ENCODE measurements around the gene HEXB.

The HEXB gene

DNA sequence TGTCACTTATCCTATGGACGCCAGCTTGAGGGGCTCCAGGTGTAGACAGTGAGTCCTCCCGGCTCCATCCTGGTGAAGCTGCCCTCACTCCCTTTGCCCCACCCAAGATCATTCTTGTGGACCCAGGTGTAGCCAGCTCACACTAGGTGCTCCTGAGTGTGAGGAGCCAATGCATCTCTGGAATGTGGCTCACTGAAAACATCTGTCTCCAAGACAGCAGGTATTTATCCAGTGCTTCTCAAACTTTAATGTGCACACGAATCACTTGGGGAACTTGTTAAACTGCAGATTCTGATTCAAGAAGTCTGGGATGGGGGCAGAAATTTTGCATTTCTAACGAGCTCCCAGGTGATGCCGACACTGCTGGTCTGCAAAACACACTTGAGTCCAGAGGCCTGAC is 31.0 kb upstream of the HEXB start:
- no peak for TF ChIP-seq FOXM1 (IDR thresholded peaks at IDR 0.05; ENCODE audit: borderline replicate concordance, low read depth)
- TF ChIP-seq, protein P1, sequence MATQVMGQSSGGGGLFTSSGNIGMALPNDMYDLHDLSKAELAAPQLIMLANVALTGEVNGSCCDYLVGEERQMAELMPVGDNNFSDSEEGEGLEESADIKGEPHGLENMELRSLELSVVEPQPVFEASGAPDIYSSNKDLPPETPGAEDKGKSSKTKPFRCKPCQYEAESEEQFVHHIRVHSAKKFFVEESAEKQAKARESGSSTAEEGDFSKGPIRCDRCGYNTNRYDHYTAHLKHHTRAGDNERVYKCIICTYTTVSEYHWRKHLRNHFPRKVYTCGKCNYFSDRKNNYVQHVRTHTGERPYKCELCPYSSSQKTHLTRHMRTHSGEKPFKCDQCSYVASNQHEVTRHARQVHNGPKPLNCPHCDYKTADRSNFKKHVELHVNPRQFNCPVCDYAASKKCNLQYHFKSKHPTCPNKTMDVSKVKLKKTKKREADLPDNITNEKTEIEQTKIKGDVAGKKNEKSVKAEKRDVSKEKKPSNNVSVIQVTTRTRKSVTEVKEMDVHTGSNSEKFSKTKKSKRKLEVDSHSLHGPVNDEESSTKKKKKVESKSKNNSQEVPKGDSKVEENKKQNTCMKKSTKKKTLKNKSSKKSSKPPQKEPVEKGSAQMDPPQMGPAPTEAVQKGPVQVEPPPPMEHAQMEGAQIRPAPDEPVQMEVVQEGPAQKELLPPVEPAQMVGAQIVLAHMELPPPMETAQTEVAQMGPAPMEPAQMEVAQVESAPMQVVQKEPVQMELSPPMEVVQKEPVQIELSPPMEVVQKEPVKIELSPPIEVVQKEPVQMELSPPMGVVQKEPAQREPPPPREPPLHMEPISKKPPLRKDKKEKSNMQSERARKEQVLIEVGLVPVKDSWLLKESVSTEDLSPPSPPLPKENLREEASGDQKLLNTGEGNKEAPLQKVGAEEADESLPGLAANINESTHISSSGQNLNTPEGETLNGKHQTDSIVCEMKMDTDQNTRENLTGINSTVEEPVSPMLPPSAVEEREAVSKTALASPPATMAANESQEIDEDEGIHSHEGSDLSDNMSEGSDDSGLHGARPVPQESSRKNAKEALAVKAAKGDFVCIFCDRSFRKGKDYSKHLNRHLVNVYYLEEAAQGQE (IDR thresholded peaks at IDR 0.05; ENCODE audit: low read depth): no peak
- TF ChIP-seq TAF1 (IDR thresholded peaks at IDR 0.05; ENCODE audit: low read depth): no peak
- TF ChIP-seq EP300 (IDR thresholded peaks at IDR 0.05; ENCODE audit: borderline replicate concordance): no peak
- TF ChIP-seq EGR1 (IDR thresholded peaks at IDR 0.05): no peak
- TF ChIP-seq RAD21 (IDR thresholded peaks at IDR 0.05; ENCODE audit: low read depth): no peak
- TF ChIP-seq, protein P2, sequence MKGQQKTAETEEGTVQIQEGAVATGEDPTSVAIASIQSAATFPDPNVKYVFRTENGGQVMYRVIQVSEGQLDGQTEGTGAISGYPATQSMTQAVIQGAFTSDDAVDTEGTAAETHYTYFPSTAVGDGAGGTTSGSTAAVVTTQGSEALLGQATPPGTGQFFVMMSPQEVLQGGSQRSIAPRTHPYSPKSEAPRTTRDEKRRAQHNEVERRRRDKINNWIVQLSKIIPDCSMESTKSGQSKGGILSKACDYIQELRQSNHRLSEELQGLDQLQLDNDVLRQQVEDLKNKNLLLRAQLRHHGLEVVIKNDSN (IDR thresholded peaks at IDR 0.05): no peak
- TF ChIP-seq TEAD4 (IDR thresholded peaks at IDR 0.05): no peak
- TF ChIP-seq YY1 (IDR thresholded peaks at IDR 0.05; ENCODE audit: low read depth): no peak
- TF ChIP-seq TCF12 (IDR thresholded peaks at IDR 0.05; ENCODE audit: low read depth): no peak
- TF ChIP-seq, protein P3, sequence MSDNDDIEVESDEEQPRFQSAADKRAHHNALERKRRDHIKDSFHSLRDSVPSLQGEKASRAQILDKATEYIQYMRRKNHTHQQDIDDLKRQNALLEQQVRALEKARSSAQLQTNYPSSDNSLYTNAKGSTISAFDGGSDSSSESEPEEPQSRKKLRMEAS (IDR thresholded peaks at IDR 0.05): no peak
- no peak for TF ChIP-seq ZBTB7A (IDR thresholded peaks at IDR 0.05; ENCODE audit: low read depth)
- TF ChIP-seq NFIC (IDR thresholded peaks at IDR 0.05): no peak
- no peak for TF ChIP-seq CREB1 (IDR thresholded peaks at IDR 0.05; ENCODE audit: low read depth)
- no peak for TF ChIP-seq CEBPB (IDR thresholded peaks at IDR 0.05)

DNA sequence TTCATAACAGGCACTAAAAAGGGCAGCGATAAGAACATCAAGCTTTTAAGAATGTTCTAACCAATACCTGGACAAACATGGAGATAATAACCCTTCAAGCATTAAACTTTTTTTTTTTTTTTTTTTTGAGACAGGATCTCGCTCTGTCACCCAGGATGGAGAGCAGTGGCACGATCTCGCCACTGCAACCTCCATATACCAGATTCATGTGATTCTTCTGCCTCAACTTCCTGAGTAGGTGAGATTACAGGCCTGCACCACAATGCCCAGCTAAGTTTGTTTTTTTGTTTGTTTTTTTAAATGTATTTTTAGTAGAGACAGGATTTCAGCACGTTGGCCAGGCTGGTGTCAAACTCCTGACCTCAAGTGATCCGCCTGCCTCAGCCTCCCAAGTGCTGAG is 29.8 kb upstream of the HEXB start:
- TF ChIP-seq CEBPB (IDR thresholded peaks at IDR 0.05): no peak
- TF ChIP-seq, protein P1 (IDR thresholded peaks at IDR 0.05; ENCODE audit: low read depth): no peak
- no peak for TF ChIP-seq CREB1 (IDR thresholded peaks at IDR 0.05; ENCODE audit: low read depth)
- TF ChIP-seq NFIC (IDR thresholded peaks at IDR 0.05): no peak
- no peak for TF ChIP-seq TCF12 (IDR thresholded peaks at IDR 0.05; ENCODE audit: low read depth)
- TF ChIP-seq RAD21 (IDR thresholded peaks at IDR 0.05; ENCODE audit: low read depth): no peak
- TF ChIP-seq TAF1 (IDR thresholded peaks at IDR 0.05; ENCODE audit: low read depth): no peak
- TF ChIP-seq ZBTB7A (IDR thresholded peaks at IDR 0.05; ENCODE audit: low read depth): no peak
- no peak for TF ChIP-seq FOXM1 (IDR thresholded peaks at IDR 0.05; ENCODE audit: borderline replicate concordance, low read depth)
- no peak for TF ChIP-seq EP300 (IDR thresholded peaks at IDR 0.05; ENCODE audit: borderline replicate concordance)
- TF ChIP-seq, protein P3 (IDR thresholded peaks at IDR 0.05): no peak
- TF ChIP-seq TEAD4 (IDR thresholded peaks at IDR 0.05): no peak
- TF ChIP-seq EGR1 (IDR thresholded peaks at IDR 0.05): no peak

DNA sequence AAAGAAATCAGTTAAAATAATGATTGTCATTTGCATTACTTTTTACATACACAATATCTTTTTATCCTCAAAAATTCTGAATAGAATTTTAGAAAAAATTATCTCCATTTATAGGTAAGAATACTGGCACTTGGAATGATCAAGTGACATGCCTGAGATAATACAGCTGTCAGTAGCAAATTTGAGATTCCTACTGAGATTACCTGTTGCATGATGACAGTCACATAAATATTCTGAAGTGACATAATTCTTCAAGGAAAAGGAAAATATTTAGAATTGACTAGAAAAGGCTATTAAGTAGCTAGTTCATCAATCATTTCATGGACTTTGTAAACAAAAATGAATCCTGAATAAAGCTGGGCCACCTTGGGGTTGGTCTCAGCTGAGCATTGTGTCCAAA is 29.3 kb upstream of the HEXB start:
- TF ChIP-seq CREB1 (IDR thresholded peaks at IDR 0.05; ENCODE audit: low read depth): no peak
- no peak for TF ChIP-seq FOXM1 (IDR thresholded peaks at IDR 0.05; ENCODE audit: borderline replicate concordance, low read depth)
- no peak for TF ChIP-seq YY1 (IDR thresholded peaks at IDR 0.05; ENCODE audit: low read depth)
- TF ChIP-seq EGR1 (IDR thresholded peaks at IDR 0.05): no peak

DNA sequence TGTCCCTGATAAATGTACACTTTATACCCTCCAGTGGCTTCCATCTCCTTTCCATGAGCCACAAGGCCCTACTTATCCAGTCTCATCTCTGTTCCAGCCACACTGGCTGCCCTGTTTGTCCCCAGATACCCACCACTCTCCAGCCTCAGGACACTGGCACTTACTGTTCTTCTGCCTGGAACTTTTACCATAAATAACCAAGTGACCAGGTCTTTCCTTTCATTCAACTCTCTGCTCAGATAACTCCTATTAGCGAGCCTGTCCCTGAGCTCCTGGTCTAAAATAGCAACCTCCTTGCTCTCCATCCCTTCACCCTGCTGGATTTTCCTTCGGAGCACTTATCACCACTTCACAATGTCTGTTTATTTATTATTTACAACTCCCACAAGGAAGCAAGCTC is 27.9 kb upstream of the HEXB start:
- no peak for TF ChIP-seq YY1 (IDR thresholded peaks at IDR 0.05; ENCODE audit: low read depth)
- TF ChIP-seq, protein P2 (IDR thresholded peaks at IDR 0.05): no peak
- TF ChIP-seq EGR1 (IDR thresholded peaks at IDR 0.05): no peak
- TF ChIP-seq TEAD4 (IDR thresholded peaks at IDR 0.05): no peak
- TF ChIP-seq NFIC (IDR thresholded peaks at IDR 0.05): no peak
- TF ChIP-seq, protein P1 (IDR thresholded peaks at IDR 0.05; ENCODE audit: low read depth): no peak
- TF ChIP-seq TCF12 (IDR thresholded peaks at IDR 0.05; ENCODE audit: low read depth): no peak
- TF ChIP-seq ZBTB7A (IDR thresholded peaks at IDR 0.05; ENCODE audit: low read depth): no peak
- no peak for TF ChIP-seq EP300 (IDR thresholded peaks at IDR 0.05; ENCODE audit: borderline replicate concordance)
- TF ChIP-seq RAD21 (IDR thresholded peaks at IDR 0.05; ENCODE audit: low read depth): no peak
- no peak for TF ChIP-seq FOXM1 (IDR thresholded peaks at IDR 0.05; ENCODE audit: borderline replicate concordance, low read depth)
